ENCODE measurements around the gene FARS2. TPM values are rescaled to one million over a fixed set of nuclear protein-coding genes. Genes with fewer than 3 reads are reported as not detected.

Gene FARS2
- total RNA-seq, 2 experiments from 2014 or later = 13.8 to 14.3 TPM

DNA sequence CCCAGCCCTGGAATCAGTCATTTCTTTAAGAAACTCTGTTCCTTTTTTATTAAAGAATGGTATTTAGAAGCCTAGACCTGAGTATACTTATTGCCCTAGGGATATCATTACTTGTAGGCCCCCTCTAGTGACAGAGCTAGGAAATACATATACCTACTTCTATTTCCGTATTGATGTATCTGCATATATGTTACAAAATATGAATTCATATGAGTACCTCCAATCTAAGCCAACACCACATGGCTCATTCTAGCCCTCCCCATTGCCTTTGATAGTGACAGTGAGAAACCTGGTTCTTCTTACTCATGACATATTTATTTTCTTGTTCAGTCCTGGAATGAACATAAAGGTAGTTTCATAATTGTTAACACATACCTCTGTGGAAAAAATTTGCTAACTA, 137.2 kb downstream of the FARS2 start:
- BruUV-seq (replicated peaks) = no TSS peak

DNA sequence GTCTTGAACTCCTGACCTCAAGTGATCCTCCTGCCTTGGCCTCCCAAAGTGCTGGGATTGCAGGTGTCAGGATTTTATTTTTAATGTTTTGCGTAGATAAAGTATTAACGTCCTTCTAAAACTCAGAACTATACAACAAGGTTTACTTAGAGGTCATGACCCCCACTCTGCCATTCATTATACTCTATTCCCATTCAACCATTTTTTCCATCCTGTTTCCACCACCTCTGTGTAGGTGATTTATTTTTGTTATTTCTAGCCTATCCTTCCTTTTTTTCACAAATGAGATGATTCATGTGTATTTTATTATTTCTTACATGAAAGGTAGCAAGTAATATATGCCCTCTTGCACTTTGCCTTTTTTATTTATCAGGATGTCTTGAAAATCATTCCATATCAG, 138.1 kb downstream of the FARS2 start:
- no peaks in the 10 kb centered on the region for H3K4me1 ChIP-seq (ENCODE audit: insufficient read depth, low read length, poor library complexity, severe bottlenecking)
- H3K36me3 ChIP-seq (ENCODE audit: insufficient read depth, low read length) = no peaks in the 10 kb centered on the region
- ChIA-PET POLR2A (no interaction called here), CTCF (ENCODE audit: unreplicated experiment) (no interaction called here)
- TF ChIP-seq, protein P1, sequence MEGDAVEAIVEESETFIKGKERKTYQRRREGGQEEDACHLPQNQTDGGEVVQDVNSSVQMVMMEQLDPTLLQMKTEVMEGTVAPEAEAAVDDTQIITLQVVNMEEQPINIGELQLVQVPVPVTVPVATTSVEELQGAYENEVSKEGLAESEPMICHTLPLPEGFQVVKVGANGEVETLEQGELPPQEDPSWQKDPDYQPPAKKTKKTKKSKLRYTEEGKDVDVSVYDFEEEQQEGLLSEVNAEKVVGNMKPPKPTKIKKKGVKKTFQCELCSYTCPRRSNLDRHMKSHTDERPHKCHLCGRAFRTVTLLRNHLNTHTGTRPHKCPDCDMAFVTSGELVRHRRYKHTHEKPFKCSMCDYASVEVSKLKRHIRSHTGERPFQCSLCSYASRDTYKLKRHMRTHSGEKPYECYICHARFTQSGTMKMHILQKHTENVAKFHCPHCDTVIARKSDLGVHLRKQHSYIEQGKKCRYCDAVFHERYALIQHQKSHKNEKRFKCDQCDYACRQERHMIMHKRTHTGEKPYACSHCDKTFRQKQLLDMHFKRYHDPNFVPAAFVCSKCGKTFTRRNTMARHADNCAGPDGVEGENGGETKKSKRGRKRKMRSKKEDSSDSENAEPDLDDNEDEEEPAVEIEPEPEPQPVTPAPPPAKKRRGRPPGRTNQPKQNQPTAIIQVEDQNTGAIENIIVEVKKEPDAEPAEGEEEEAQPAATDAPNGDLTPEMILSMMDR (conservative IDR thresholded peaks at IDR 0.05; ENCODE audit: low read length) = no peak
- TF ChIP-seq EZH2phosphoT487 (IDR thresholded peaks at IDR 0.05; ENCODE audit: borderline replicate concordance, low read depth, low read length) = no peak
- H3K4me2 ChIP-seq (ENCODE audit: low read length) = no peak overlapping the region
- H3K27ac ChIP-seq (ENCODE audit: low read depth, low read length, poor library complexity, severe bottlenecking) = no peak overlapping the region
- DNase-seq (ENCODE audit: low spot score) = no peak
- H3K9me2 ChIP-seq (ENCODE audit: insufficient read depth, low read length) = no peaks in the 10 kb centered on the region
- BruUV-seq (replicated peaks) = no TSS peak
- H2AFZ ChIP-seq (ENCODE audit: low read length) = no peak overlapping the region
- no peaks in the 10 kb centered on the region for H3K9me3 ChIP-seq (ENCODE audit: low read length)
- H4K20me1 ChIP-seq (ENCODE audit: insufficient read depth, low read length) = peaks cover 7% of the 10 kb centered on the region
- intact Hi-C loops (cut with micrococcal nuclease; ENCODE audit: unreplicated experiment) = loop anchor here (2.0 to 5.0 kb wide), 2 partner anchors 182 to 257 kb away; no protein-coding TSS in a partner anchor
- H3K4me3 ChIP-seq (ENCODE audit: low read depth, low read length, poor library complexity, severe bottlenecking) = no peak overlapping the region
- no peaks in the 10 kb centered on the region for H3K79me2 ChIP-seq (ENCODE audit: insufficient read depth, low read depth, low read length)

More for the DNA sequence above, 137.2 kb downstream of the FARS2 start:
- intact Hi-C loops (cut with micrococcal nuclease; ENCODE audit: unreplicated experiment) = loop anchor here (2.0 to 5.0 kb wide), 2 partner anchors 181 to 256 kb away; no protein-coding TSS in a partner anchor
- Histone ChIP-seq H3K9me2 (ENCODE audit: insufficient read depth, low read length) (no peaks in the 10 kb centered on the region), H3K4me1 (ENCODE audit: insufficient read depth, low read length, poor library complexity, severe bottlenecking) (no peaks in the 10 kb centered on the region), H3K27ac (ENCODE audit: low read depth, low read length, poor library complexity, severe bottlenecking) (no peak overlapping the region), H2AFZ (ENCODE audit: low read length) (no peak overlapping the region), H3K79me2 (ENCODE audit: insufficient read depth, low read depth, low read length) (no peaks in the 10 kb centered on the region), H3K4me2 (ENCODE audit: low read length) (no peak overlapping the region), H3K9me3 (ENCODE audit: low read length) (no peaks in the 10 kb centered on the region), H4K20me1 (ENCODE audit: insufficient read depth, low read length) (peaks cover 7% of the 10 kb centered on the region), H3K4me3 (ENCODE audit: low read depth, low read length, poor library complexity, severe bottlenecking) (no peak overlapping the region), H3K36me3 (ENCODE audit: insufficient read depth, low read length) (no peaks in the 10 kb centered on the region)
- peak; percentile 63 for DNase-seq (ENCODE audit: low spot score)
- ChIA-PET CTCF (ENCODE audit: unreplicated experiment) (no interaction called here), POLR2A (no interaction called here)
- TF ChIP-seq, protein P1 (conservative IDR thresholded peaks at IDR 0.05; ENCODE audit: low read length) = peak; percentile 82
- no peak for TF ChIP-seq EZH2phosphoT487 (IDR thresholded peaks at IDR 0.05; ENCODE audit: borderline replicate concordance, low read depth, low read length)

DNA sequence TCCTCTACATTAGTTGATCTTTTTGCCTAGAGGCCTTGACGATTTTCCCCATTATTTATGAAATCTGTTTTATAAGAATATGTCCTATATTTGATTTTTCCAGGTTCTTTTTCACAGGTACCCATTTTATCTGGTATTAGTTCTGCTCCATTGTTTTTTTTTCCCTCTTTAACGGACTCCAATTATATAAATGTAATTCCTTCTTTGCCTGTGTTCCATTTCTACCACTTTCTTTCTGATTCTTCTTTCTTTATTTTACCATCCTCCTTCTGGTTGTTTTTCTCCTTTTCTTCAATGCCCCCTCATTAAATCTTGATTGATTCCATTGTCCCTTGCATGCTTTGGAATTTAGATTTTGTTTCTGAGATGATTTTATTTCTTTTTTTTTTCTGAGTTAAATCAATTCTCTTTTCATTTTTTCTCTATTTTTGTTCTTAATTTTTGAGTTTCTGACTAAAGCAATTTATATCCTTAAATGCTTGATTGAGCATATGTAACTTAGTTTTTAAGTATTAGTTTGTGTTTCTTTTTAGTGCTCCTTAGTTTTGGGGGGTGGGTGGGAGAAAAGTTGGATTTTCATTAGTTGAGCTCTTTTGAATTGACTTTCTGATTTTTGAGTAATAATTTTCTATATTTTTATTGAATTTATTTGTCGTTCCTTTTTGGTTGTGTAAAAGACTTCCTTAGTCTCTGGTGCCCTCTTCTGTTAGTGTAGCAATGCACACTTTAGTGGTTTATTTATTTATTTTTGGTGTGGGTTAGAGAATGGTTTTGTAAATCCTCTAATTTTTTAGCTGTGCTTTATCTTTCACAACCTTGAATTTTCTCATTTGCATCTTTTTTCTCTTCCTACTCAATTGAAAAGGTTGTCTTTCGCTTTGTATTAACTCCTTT, 140.8 kb downstream of the FARS2 start:
- TF ChIP-seq, protein P1 (conservative IDR thresholded peaks at IDR 0.05; ENCODE audit: low read length) = peak; percentile 81
- TF ChIP-seq EZH2phosphoT487 (IDR thresholded peaks at IDR 0.05; ENCODE audit: borderline replicate concordance, low read depth, low read length) = no peak
- Histone ChIP-seq H3K4me3 (ENCODE audit: low read depth, low read length, poor library complexity, severe bottlenecking) (no peak overlapping the region), H3K9me2 (ENCODE audit: insufficient read depth, low read length) (no peaks in the 10 kb centered on the region), H3K4me2 (ENCODE audit: low read length) (no peak overlapping the region), H3K36me3 (ENCODE audit: insufficient read depth, low read length) (no peaks in the 10 kb centered on the region), H3K9me3 (ENCODE audit: low read length) (no peaks in the 10 kb centered on the region), H4K20me1 (ENCODE audit: insufficient read depth, low read length) (peaks cover 7% of the 10 kb centered on the region), H2AFZ (ENCODE audit: low read length) (no peak overlapping the region), H3K27ac (ENCODE audit: low read depth, low read length, poor library complexity, severe bottlenecking) (no peak overlapping the region), H3K4me1 (ENCODE audit: insufficient read depth, low read length, poor library complexity, severe bottlenecking) (no peaks in the 10 kb centered on the region), H3K79me2 (ENCODE audit: insufficient read depth, low read depth, low read length) (no peaks in the 10 kb centered on the region)
- peak; percentile 22 for DNase-seq (ENCODE audit: low spot score)
- no TSS peak for BruUV-seq (replicated peaks)
- CTCF ChIA-PET (ENCODE audit: unreplicated experiment) = no interaction called here
- intact Hi-C loops (cut with micrococcal nuclease; ENCODE audit: unreplicated experiment) = no loop called here
- POLR2A ChIA-PET = no interaction called here
